ENCODE measurements around the gene BAIAP2L1. TPM values are rescaled to one million over a fixed set of nuclear protein-coding genes. Genes with fewer than 3 reads are reported as not detected.

Gene BAIAP2L1
- total RNA-seq, 1 donor from 2014 or later, result 21.6 TPM

DNA sequence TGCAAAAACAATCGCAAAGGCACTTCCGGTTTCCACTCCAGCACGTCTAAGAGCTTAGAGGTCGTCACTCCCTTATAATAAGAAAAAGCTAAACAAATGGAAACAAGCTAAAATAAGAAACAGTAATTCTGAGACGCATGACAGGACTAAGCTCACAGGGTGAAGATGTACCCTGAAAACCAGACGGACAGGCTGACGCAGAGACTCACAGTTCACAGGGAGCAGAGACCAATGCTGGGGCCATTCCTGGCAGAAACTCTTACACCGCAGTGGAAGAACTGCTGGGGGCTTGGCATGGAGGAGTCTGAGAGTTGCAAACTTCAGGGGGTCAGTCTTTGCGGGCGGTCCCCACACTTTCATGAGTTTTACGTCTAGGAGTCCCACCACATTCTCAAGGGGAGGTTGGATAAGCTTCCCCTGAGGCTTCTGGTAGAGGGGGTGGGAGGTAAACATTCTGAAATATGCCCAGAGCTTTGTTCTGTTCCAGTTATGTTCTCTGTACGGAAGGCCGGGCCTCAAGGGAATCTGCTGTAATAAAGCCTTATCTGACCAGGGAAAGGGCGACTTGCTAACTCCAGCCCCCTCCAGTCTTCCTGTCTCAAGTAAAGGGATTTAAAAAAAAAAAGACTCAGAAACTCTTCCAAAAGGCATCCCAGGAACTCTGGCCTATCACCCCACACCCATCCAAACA is 71.6 kb downstream of the BAIAP2L1 start:
- DNase-seq (ENCODE audit: low read depth) (peak; percentile 39), FAIRE-seq (no peak)
- Histone ChIP-seq H3K27ac (ENCODE audit: low read depth, low read length) (peak overlapping the region; percentile 84), H3K4me1 (ENCODE audit: insufficient read depth, low read length) (peaks cover 14% of the 10 kb centered on the region), H3K79me2 (ENCODE audit: insufficient read depth, low read length) (no peaks in the 10 kb centered on the region), H3K4me3 (ENCODE audit: insufficient read depth, low read depth, low read length) (no peak overlapping the region), H4K20me1 (ENCODE audit: insufficient read depth, low read length) (no peaks in the 10 kb centered on the region), H3K9ac (ENCODE audit: low read length) (peak overlapping the region; percentile 70), H3K27me3 (ENCODE audit: insufficient read depth, low read length) (no peaks in the 10 kb centered on the region), H3K9me3 (ENCODE audit: insufficient read depth, low read depth, low read length) (no peaks in the 10 kb centered on the region), H3K36me3 (ENCODE audit: insufficient read depth, low read length) (no peaks in the 10 kb centered on the region), H2AFZ (ENCODE audit: low read depth, low read length) (peak overlapping the region; percentile 4), H3K4me2 (ENCODE audit: low read length) (peak overlapping the region; percentile 43)
- no peaks in the 10 kb centered on the region for H3K27me3 Mint-ChIP-seq (ENCODE audit: low read depth, unreplicated experiment)
- no peak for TF ChIP-seq EZH2 (IDR thresholded peaks at IDR 0.05; ENCODE audit: insufficient read depth, low read length)
- TF ChIP-seq, protein P1, sequence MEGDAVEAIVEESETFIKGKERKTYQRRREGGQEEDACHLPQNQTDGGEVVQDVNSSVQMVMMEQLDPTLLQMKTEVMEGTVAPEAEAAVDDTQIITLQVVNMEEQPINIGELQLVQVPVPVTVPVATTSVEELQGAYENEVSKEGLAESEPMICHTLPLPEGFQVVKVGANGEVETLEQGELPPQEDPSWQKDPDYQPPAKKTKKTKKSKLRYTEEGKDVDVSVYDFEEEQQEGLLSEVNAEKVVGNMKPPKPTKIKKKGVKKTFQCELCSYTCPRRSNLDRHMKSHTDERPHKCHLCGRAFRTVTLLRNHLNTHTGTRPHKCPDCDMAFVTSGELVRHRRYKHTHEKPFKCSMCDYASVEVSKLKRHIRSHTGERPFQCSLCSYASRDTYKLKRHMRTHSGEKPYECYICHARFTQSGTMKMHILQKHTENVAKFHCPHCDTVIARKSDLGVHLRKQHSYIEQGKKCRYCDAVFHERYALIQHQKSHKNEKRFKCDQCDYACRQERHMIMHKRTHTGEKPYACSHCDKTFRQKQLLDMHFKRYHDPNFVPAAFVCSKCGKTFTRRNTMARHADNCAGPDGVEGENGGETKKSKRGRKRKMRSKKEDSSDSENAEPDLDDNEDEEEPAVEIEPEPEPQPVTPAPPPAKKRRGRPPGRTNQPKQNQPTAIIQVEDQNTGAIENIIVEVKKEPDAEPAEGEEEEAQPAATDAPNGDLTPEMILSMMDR (IDR thresholded peaks at IDR 0.05; ENCODE audit: insufficient read depth, low read depth, low read length), result no peak
- peaks cover 4% of the 10 kb centered on the region for H3K36me3 Mint-ChIP-seq (ENCODE audit: low read depth, unreplicated experiment)
- H3K4me1 Mint-ChIP-seq (ENCODE audit: low read depth, unreplicated experiment), result peaks cover 27% of the 10 kb centered on the region
- peak overlapping the region; percentile 95 for H3K27ac Mint-ChIP-seq (ENCODE audit: unreplicated experiment)
- H3K9me3 Mint-ChIP-seq (ENCODE audit: unreplicated experiment), result peaks cover 8% of the 10 kb centered on the region
- H3K4me3 Mint-ChIP-seq (ENCODE audit: unreplicated experiment), result peak overlapping the region; percentile 10

DNA sequence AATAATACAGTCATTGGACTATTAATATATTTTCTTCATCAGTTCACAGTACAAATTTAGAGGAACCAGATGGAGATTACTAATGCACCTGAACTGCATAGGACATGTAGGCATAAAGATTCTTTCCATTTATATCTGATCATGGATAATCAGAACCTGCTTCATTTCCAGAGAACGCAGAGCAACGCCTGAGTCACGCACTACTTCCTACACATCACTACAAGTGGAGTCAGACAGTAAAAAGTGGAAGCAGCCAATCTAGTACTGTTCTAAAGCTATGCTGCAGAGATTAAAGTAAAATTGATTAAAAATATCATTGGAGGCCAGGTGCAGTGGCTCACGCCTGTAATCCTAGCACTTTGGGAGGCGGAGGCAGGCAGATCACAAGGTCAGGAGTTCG is 76.1 kb downstream of the BAIAP2L1 start:
- no peaks in the 10 kb centered on the region for H3K79me2 ChIP-seq (ENCODE audit: insufficient read depth, low read length)
- TF ChIP-seq EZH2 (IDR thresholded peaks at IDR 0.05; ENCODE audit: insufficient read depth, low read length), result no peak
- TF ChIP-seq, protein P1 (IDR thresholded peaks at IDR 0.05; ENCODE audit: insufficient read depth, low read depth, low read length), result no peak
- no peak overlapping the region for H3K4me2 ChIP-seq (ENCODE audit: low read length)
- FAIRE-seq (no peak), DNase-seq (ENCODE audit: low read depth) (no peak)
- no peak overlapping the region for H3K9ac ChIP-seq (ENCODE audit: low read length)
- no peaks in the 10 kb centered on the region for H4K20me1 ChIP-seq (ENCODE audit: insufficient read depth, low read length)
- Mint-ChIP-seq H3K36me3 (ENCODE audit: low read depth, unreplicated experiment) (peaks cover 3% of the 10 kb centered on the region), H3K9me3 (ENCODE audit: unreplicated experiment) (no peaks in the 10 kb centered on the region), H3K4me1 (ENCODE audit: low read depth, unreplicated experiment) (peaks cover 35% of the 10 kb centered on the region), H3K4me3 (ENCODE audit: unreplicated experiment) (no peak overlapping the region), H3K27me3 (ENCODE audit: low read depth, unreplicated experiment) (no peaks in the 10 kb centered on the region), H3K27ac (ENCODE audit: unreplicated experiment) (no peak overlapping the region)
- H3K36me3 ChIP-seq (ENCODE audit: insufficient read depth, low read length), result no peaks in the 10 kb centered on the region
- no peaks in the 10 kb centered on the region for H3K9me3 ChIP-seq (ENCODE audit: insufficient read depth, low read depth, low read length)
- no peak overlapping the region for H3K27ac ChIP-seq (ENCODE audit: low read depth, low read length)
- no peak overlapping the region for H3K4me3 ChIP-seq (ENCODE audit: insufficient read depth, low read depth, low read length)
- no peak overlapping the region for H2AFZ ChIP-seq (ENCODE audit: low read depth, low read length)
- H3K4me1 ChIP-seq (ENCODE audit: insufficient read depth, low read length), result peaks cover 19% of the 10 kb centered on the region
- H3K27me3 ChIP-seq (ENCODE audit: insufficient read depth, low read length), result no peaks in the 10 kb centered on the region
